B cell (primary cell): ENCODE measurements around the gene ORAI1. TPM values are rescaled to one million over a fixed set of nuclear protein-coding genes. Genes with fewer than 3 reads are reported as not detected.

Source experiments
- ATAC-seq: fragments of 200-7000 bp; cut with Tn5 transposase; one replicate; pipeline ENCODE4 v1.10.0; 2021; ENCODE audit warnings: low read depth, mild to moderate bottlenecking, moderate number of reproducible peaks, moderate library complexity
- CTCF ChIA-PET: fragments of 350-600 bp; sonication (Branson Sonifier 250); formaldehyde crosslinking; loops from one replicate; lab custom pipeline; 2021; ENCODE audit warnings: antibody characterized with exemption, inconsistent platforms; lab: Charles Lee
- POLR2A ChIA-PET: fragments of 350-600 bp; sonication (Branson Sonifier 250); formaldehyde crosslinking; loops from one replicate; lab custom pipeline; 2021; ENCODE audit warnings: antibody characterized with exemption; lab: Charles Lee
- DNase-seq: peaks from one replicate; pipeline ENCODE4 v3.0.0; 2013
- H2AFZ ChIP-seq: 2 replicates; pipeline ENCODE4 v1.6.1; 2012; ENCODE audit warnings: mild to moderate bottlenecking, low read depth, low read length; ENCODE audit not compliant: insufficient read depth, poor library complexity, severe bottlenecking
- H3K27ac ChIP-seq, 2 donors: 1 replicate in 1 of 2; 2 replicates in 1 of 2; pipeline ENCODE4 v1.5.1; 2012 to 2013; ENCODE audit warnings: low read length in 2 of 2, mild to moderate bottlenecking in 2 of 2, moderate library complexity in 1 of 2
- H3K27me3 ChIP-seq, 4 experiments: fragments of 200-600 bp in 1 of 4; sonication (generic) in 1 of 4; replicated peaks in 1 of 4; 1 replicate in 2 of 4; 2 replicates in 2 of 4; pipeline versions ENCODE4 v1.6.1 to v1.7.0; 2013 to 2016; ENCODE audit warnings: low read length in 3 of 4, mild to moderate bottlenecking in 2 of 4, mixed read lengths in 1 of 4, moderate library complexity in 1 of 4; ENCODE audit not compliant: insufficient read depth in 4 of 4, control insufficient read depth in 3 of 4; ENCODE audit errors: control extremely low read depth in 1 of 4
- H3K36me3 ChIP-seq, 2 experiments: replicated peaks in 1 of 2; 1 replicate in 1 of 2; 2 replicates in 1 of 2; pipeline versions ENCODE4 v1.6.1 to v1.7.1; 2013; ENCODE audit warnings: low read length in 1 of 2; ENCODE audit not compliant: insufficient read depth in 2 of 2, control insufficient read depth in 1 of 2; ENCODE audit errors: control extremely low read depth in 1 of 2, extremely low read depth in 1 of 2
- H3K4me1 ChIP-seq, 2 donors: fragments of 200-600 bp in 1 of 2; sonication (generic) in 1 of 2; 1 replicate in 1 of 2; 2 replicates in 1 of 2; pipeline versions ENCODE4 v1.5.1 to v1.6.1; 2013 to 2017; ENCODE audit warnings: low read length in 2 of 2; ENCODE audit not compliant: control insufficient read depth in 2 of 2, insufficient read depth in 2 of 2
- H3K4me2 ChIP-seq: replicated peaks from 2 replicates; pipeline ENCODE3; 2012; ENCODE audit warnings: mild to moderate bottlenecking, low read depth, low read length; ENCODE audit not compliant: poor library complexity, severe bottlenecking
- H3K4me3 ChIP-seq, 5 experiments: fragments of 200-600 bp in 1 of 5; sonication (generic) in 1 of 5; 1 replicate in 3 of 5; 2 replicates in 2 of 5; pipeline versions ENCODE4 v1.5.1 to v1.7.0; 2011 to 2016; ENCODE audit warnings: low read length in 4 of 5, mild to moderate bottlenecking in 4 of 5, low read depth in 2 of 5, control low read depth in 1 of 5, moderate library complexity in 1 of 5; ENCODE audit not compliant: insufficient read depth in 1 of 5; ENCODE audit errors: control extremely low read depth in 1 of 5, extremely low read depth in 1 of 5
- H3K79me2 ChIP-seq: fragments of 200-600 bp; sonication (generic); one replicate; pipeline ENCODE4 v1.6.0; 2016; ENCODE audit warnings: low read length; ENCODE audit not compliant: control insufficient read depth, insufficient read depth
- H3K9ac ChIP-seq: fragments of 200-600 bp; sonication (generic); 2 replicates; pipeline ENCODE4 v1.6.1; 2017; ENCODE audit warnings: mild to moderate bottlenecking, low read length, moderate library complexity
- H3K9me3 ChIP-seq, 3 donors: one replicate each; pipeline versions ENCODE4 v1.6.1 to v1.7.1; 2013; ENCODE audit warnings: low read length in 2 of 3; ENCODE audit not compliant: control insufficient read depth in 2 of 3, insufficient read depth in 1 of 3; ENCODE audit errors: control extremely low read depth in 1 of 3
- H4K20me1 ChIP-seq: 2 replicates; pipeline ENCODE4 v1.6.0; 2012; ENCODE audit warnings: mild to moderate bottlenecking, low read length; ENCODE audit not compliant: insufficient read depth, control insufficient read depth, poor library complexity, severe bottlenecking
- H3K27ac Mint-ChIP-seq: one replicate; pipeline ENCODE4 v1.8.0; 2021; ENCODE audit warnings: mixed read lengths
- H3K27me3 Mint-ChIP-seq: one replicate; pipeline ENCODE4 v1.8.0; 2021; ENCODE audit warnings: mixed read lengths
- H3K4me1 Mint-ChIP-seq: one replicate; pipeline ENCODE4 v1.8.0; 2021; ENCODE audit warnings: mixed read lengths
- H3K4me3 Mint-ChIP-seq: one replicate; pipeline ENCODE4 v1.8.0; 2021; ENCODE audit warnings: mixed read lengths
- H3K9me3 Mint-ChIP-seq: one replicate; pipeline ENCODE4 v1.8.0; 2022; ENCODE audit warnings: mixed read lengths; ENCODE audit not compliant: insufficient read depth
- EZH2 ChIP-seq: IDR thresholded peaks from 2 replicates; pipeline ENCODE4 v1.6.1; 2012; ENCODE audit warnings: borderline replicate concordance, low read depth, mild to moderate bottlenecking, moderate library complexity, low read length; ENCODE audit not compliant: insufficient read depth, poor library complexity, severe bottlenecking
- WGBS: methylation state at CpG from one replicate; pipeline ENCODE4 v1.1.5; 2013; ENCODE audit warnings: missing lambda C conversion rate; ENCODE audit not compliant: insufficient coverage; 5-methylcytosine and 5-hydroxymethylcytosine counted together
- intact Hi-C: fragments of 100-400 bp; cut with micrococcal nuclease; formaldehyde crosslinking; loops from one replicate; pipeline ENCODE4 v1.10.0; 2022
- polyA plus RNA-seq: library from polyadenylated mRNA; depleted of rRNA; stranded (reverse); fragments of >200 nt; gene quantifications from 2 replicates; pipeline ENCODE4 v1.2.3, GENCODE V29; 2012
- total RNA-seq, 2 donors: library from RNA; stranded (reverse); fragments of 120-200 nt in 1 of 2; gene quantifications; 1 replicate in 1 of 2; 2 replicates in 1 of 2; pipeline versions ENCODE4 v1.2.3 to v1.2.4, GENCODE V29; 2013 to 2022
- TF ChIP-seq, protein P1 (sequence below): fragments of 200-600 bp; IDR thresholded peaks from one replicate; pipeline ENCODE4 v1.8.0; 2022; ENCODE audit warnings: antibody characterized with exemption, mild to moderate bottlenecking

The ORAI1 gene
- total and polyA plus RNA-seq, 2 donors (not counting 1 experiment from before 2014, with no cell fraction given), result 43.2 to 66.0 TPM

DNA sequence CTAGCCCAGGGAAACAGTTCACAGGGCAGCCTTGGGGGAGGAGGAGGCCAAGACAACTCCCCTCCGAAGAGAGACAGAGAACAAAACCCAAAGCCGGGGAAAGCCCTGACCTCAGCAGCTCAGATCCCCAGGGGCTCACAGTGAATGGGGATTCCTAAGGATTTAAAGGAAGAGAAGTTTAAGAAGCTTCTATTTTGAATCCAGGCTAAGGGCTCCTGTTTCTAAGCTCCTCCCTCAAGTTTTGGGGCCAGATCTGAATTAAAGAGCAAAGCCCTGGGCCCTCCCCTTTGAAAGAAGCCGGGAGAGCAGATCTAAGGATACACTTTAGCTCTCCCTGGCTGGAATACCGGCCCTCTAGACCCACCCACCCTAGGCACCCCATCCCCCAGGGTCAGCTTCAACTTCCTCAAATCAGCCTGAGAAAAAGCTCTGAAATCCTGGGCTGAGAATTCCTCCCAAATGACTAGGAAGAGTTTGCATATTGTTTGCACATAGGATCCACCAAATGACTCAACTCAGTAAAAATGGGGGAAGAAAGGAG, 49.4 kb upstream of the ORAI1 start:
- no peak overlapping the region for H2AFZ ChIP-seq

More for the DNA sequence above, 49.4 kb upstream of the ORAI1 start:
- ChIA-PET POLR2A (interaction anchor here (0.6 to 5.6 kb wide), 5 partner anchors 13 to 98 kb away, joined by 3 to 74 read pairs (median 6); no protein-coding TSS in a partner anchor), CTCF (interaction anchor here (1.2 to 9.0 kb wide), 6 partner anchors 11 to 61 kb away, joined by 3 to 72 read pairs (median 12); partner anchors contain the start of gene ORAI1)
- Mint-ChIP-seq H3K4me3 (peak overlapping the region; percentile 59), H3K27me3 (no peaks in the 10 kb centered on the region), H3K9me3 (no peaks in the 10 kb centered on the region), H3K27ac (peak overlapping the region; percentile 78), H3K4me1 (peaks cover 26% of the 10 kb centered on the region)
- Histone ChIP-seq H3K27me3 (no peaks in the 10 kb centered on the region), H3K4me3 (no peak overlapping the region), H4K20me1 (no peaks in the 10 kb centered on the region), H3K27ac (no peak overlapping the region), H3K36me3 (peaks cover 0 to 16% of the 10 kb centered on the region in 2 experiments), H3K9me3 (no peaks in the 10 kb centered on the region), H3K79me2 (no peaks in the 10 kb centered on the region), H3K4me2 (no peak overlapping the region), H3K9ac (no peak overlapping the region), H3K4me1 (peaks cover 14 to 34% of the 10 kb centered on the region in 2 donors)
- TF ChIP-seq EZH2, result no peak
- TF ChIP-seq, protein P1, sequence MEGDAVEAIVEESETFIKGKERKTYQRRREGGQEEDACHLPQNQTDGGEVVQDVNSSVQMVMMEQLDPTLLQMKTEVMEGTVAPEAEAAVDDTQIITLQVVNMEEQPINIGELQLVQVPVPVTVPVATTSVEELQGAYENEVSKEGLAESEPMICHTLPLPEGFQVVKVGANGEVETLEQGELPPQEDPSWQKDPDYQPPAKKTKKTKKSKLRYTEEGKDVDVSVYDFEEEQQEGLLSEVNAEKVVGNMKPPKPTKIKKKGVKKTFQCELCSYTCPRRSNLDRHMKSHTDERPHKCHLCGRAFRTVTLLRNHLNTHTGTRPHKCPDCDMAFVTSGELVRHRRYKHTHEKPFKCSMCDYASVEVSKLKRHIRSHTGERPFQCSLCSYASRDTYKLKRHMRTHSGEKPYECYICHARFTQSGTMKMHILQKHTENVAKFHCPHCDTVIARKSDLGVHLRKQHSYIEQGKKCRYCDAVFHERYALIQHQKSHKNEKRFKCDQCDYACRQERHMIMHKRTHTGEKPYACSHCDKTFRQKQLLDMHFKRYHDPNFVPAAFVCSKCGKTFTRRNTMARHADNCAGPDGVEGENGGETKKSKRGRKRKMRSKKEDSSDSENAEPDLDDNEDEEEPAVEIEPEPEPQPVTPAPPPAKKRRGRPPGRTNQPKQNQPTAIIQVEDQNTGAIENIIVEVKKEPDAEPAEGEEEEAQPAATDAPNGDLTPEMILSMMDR, result no peak
- 74% methylated on average over 3 of the region's 4 CpGs for WGBS
- DNase-seq, result no peak
- no peak for ATAC-seq
- intact Hi-C loops, result no loop called here
